HFFc6 (cell line): ENCODE measurements around the gene NDUFC1. TPM values are rescaled to one million over a fixed set of nuclear protein-coding genes. Genes with fewer than 3 reads are reported as not detected.
A peak's percentile ranks its signal among the peaks of the same experiment; 100 is the strongest.

Source experiments
- DNase-seq: peaks from one replicate; pipeline ENCODE4 v3.0.0-alpha.2; 2018
- H3K27ac Mint-ChIP-seq: 2 replicates; pipeline ENCODE4 v1.8.0; 2020; ENCODE audit warnings: mild to moderate bottlenecking, mixed read lengths
- H3K27me3 Mint-ChIP-seq: 2 replicates; pipeline ENCODE4 v1.8.0; 2021; ENCODE audit warnings: mild to moderate bottlenecking, moderate library complexity, mixed read lengths; ENCODE audit not compliant: insufficient read depth
- H3K36me3 Mint-ChIP-seq: 2 replicates; pipeline ENCODE4 v1.8.0; 2021; ENCODE audit warnings: low read depth, mixed read lengths
- H3K4me1 Mint-ChIP-seq: 2 replicates; pipeline ENCODE4 v1.8.0; 2020; ENCODE audit warnings: low read depth, mixed read lengths
- H3K4me3 Mint-ChIP-seq: 2 replicates; pipeline ENCODE4 v1.8.0; 2020; ENCODE audit warnings: mild to moderate bottlenecking, moderate library complexity, mixed read lengths
- H3K9me3 Mint-ChIP-seq: 2 replicates; pipeline ENCODE4 v1.8.0; 2020; ENCODE audit warnings: mild to moderate bottlenecking, mixed read lengths
- CTCF ChIP-seq: fragments of 200-600 bp; sonication (generic); IDR thresholded peaks from 2 replicates; pipeline ENCODE4 v1.5.0; 2021; ENCODE audit warnings: antibody characterized with exemption, mild to moderate bottlenecking
- total RNA-seq, 6 experiments: library from RNA; stranded (reverse); fragmentation: NEBNext Ultra II Directional; extraction: Animal tissue kit (Norgen Biotek cat#: 25700); gene quantifications; 2 replicates in 1 of 6; 3 replicates in 5 of 6; pipeline ENCODE4 v1.2.3, GENCODE V29; 2021

NDUFC1 gene
- total RNA-seq, 6 experiments from 2014 or later = 68.6 to 90.7 (median 74.2) TPM

GRCh38 chr4:139246166-139246565 lies 56.1 kb downstream of the NDUFC1 start:
- H3K36me3 Mint-ChIP-seq = peaks cover 5% of the 10 kb centered on the region; the same call in 1 of the 2 replicates
- H3K27me3 Mint-ChIP-seq = peaks cover 3% of the 10 kb centered on the region
- DNase-seq = no peak
- H3K4me3 Mint-ChIP-seq = no peak overlapping the region
- H3K4me1 Mint-ChIP-seq = peaks cover 76% of the 10 kb centered on the region
- no peak for TF ChIP-seq CTCF
- peak overlapping the region; percentile 67 for H3K27ac Mint-ChIP-seq
- H3K9me3 Mint-ChIP-seq = no peaks in the 10 kb centered on the region

DNA sequence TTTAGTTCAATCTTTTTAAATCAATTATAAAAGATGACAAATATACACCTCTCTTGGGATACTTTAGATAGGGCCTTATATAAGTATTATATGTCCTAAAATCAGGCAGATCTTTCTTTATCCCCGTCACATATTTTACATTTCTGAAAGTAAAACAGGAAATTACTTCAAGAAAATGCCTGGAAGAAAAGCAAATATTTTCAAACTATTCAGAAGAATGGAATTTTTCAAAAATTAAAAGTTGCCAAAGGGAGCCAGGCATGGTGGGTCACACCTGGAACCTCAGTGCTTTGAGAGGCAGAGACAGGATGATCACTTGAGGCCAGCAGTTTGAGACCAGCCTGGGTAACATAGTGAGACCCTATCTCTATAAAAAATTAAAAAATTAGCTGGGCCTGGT lies 56.7 kb downstream of the NDUFC1 start:
- no peaks in the 10 kb centered on the region for H3K9me3 Mint-ChIP-seq
- H3K4me1 Mint-ChIP-seq = peaks cover 81% of the 10 kb centered on the region
- H3K4me3 Mint-ChIP-seq = peak overlapping the region; percentile 24; the same call in 1 of the 2 replicates
- peak; percentile 30 for DNase-seq
- H3K27me3 Mint-ChIP-seq = peaks cover 3% of the 10 kb centered on the region
- H3K36me3 Mint-ChIP-seq = peaks cover 5% of the 10 kb centered on the region; the same call in 1 of the 2 replicates
- no peak for TF ChIP-seq CTCF
- H3K27ac Mint-ChIP-seq = peak overlapping the region; percentile 67

DNA sequence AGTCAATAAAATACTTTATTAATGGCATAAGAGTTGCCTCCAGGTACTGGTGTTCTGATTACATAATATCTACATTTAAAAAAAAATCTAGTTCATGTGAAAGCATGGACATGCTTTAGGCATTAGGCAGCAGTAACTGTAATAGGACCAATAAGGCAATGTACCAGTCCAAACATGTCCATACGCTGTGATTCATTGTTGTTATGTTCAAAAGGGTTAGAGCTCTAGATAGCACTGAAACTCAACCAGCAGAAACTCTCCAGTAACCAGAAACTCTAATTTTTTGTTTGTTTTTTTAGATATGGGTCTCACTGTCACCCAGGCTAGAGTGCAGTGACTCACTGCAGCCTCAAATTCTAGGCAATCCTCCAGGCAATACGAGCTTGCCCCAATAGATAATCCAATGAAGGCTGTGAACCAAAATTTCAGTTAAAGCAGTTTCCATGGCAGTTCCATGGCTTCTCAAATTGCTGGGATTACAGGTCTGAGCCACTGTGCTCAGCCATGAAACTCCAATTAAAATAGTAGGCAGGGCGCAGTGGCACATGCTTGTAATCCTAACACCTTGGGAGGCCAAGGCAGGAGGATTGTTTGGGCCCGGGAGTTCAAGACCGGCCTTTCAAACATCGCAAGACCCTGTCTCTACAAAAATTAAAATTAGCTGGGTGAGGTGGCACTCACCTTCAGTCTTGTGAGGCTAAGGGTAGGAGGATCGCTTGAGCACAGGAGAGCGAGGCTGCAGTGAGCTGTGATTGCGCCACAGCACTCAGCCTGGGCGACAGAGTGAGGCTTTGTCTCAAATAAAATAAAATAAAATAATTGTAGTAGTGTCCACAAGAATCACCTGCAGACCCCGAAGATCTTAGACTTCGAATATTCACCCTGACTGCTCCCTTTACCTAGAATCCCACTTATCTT lies 58.6 kb downstream of the NDUFC1 start:
- DNase-seq = peak; percentile 100
- TF ChIP-seq CTCF = no peak
- Mint-ChIP-seq H3K4me1 (peaks cover 78% of the 10 kb centered on the region), H3K27ac (peak overlapping the region; percentile 89), H3K27me3 (peaks cover 3% of the 10 kb centered on the region), H3K36me3 (peaks cover 13% of the 10 kb centered on the region), H3K4me3 (no peak overlapping the region), H3K9me3 (peaks cover 9% of the 10 kb centered on the region)

GRCh38 chr4:139242511-139243051 lies 59.7 kb downstream of the NDUFC1 start:
- Mint-ChIP-seq H3K27ac (peak overlapping the region; percentile 89), H3K27me3 (peaks cover 3% of the 10 kb centered on the region)

DNA sequence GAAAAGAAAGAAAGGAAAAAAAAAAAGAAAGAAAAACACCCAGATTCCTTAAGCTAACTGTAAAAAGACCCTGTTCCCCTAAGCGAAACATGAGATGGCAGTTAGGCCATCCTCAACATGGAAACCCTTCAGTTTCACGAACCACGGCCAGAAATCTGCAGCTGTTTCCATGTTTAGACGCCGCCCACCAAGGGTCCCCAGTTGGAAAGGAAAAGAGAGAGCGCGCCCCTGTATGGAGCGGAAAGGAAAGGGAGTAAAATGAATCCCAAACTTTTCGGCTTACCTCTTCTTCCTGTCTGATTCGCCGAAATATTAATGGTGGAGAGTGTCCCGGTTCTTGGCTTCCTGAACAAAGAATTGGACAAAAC lies 60.5 kb downstream of the NDUFC1 start:
- H3K36me3 Mint-ChIP-seq = peaks cover 14% of the 10 kb centered on the region
- peak overlapping the region; percentile 89 for H3K27ac Mint-ChIP-seq
- H3K27me3 Mint-ChIP-seq = peaks cover 3% of the 10 kb centered on the region
- peak overlapping the region; percentile 25 for H3K4me3 Mint-ChIP-seq
- peaks cover 9% of the 10 kb centered on the region for H3K9me3 Mint-ChIP-seq
- H3K4me1 Mint-ChIP-seq = peaks cover 60% of the 10 kb centered on the region
- TF ChIP-seq CTCF = no peak
- DNase-seq = no peak

More at GRCh38 chr4:139242511-139243051, 59.7 kb downstream of the NDUFC1 start:
- Mint-ChIP-seq H3K9me3 (peaks cover 9% of the 10 kb centered on the region), H3K4me3 (peak overlapping the region; percentile 48), H3K4me1 (peaks cover 66% of the 10 kb centered on the region), H3K36me3 (peaks cover 14% of the 10 kb centered on the region)
- DNase-seq = peak; percentile 81
- TF ChIP-seq CTCF = no peak
